HFF-Myc (cell line): ENCODE data around the gene ADAMTS12.

Experiments
- DNase-seq: peaks from one replicate; pipeline ENCODE4 v3.0.0-alpha.2; 2011; ENCODE audit warnings: low read depth; ENCODE audit errors: extremely low read depth
- H3K4me3 ChIP-seq: replicated peaks from 2 replicates; pipeline ENCODE4 v1.5.1; 2011; ENCODE audit warnings: low read depth, mild to moderate bottlenecking, control low read depth, low read length
- CTCF ChIP-seq: IDR thresholded peaks from 2 replicates; pipeline ENCODE4 v1.5.1; 2012; ENCODE audit warnings: mild to moderate bottlenecking, low read depth, low read length, control low read depth; ENCODE audit errors: missing control alignments

Gene ADAMTS12

GRCh38 chr5:33831041-33831440 lies 60.7 kb downstream of the ADAMTS12 start:
- DNase-seq: no peak
- TF ChIP-seq CTCF: no peak
- H3K4me3 ChIP-seq: no peak overlapping the region

GRCh38 chr5:33829430-33829829 lies 62.4 kb downstream of the ADAMTS12 start:
- H3K4me3 ChIP-seq: no peak overlapping the region
- DNase-seq: no peak
- TF ChIP-seq CTCF: no peak

- TF ChIP-seq CTCF: no peak
- no peak for DNase-seq
Observed at GRCh38 chr5:33828626-33829308, 63.0 kb downstream of the ADAMTS12 start.

GRCh38 chr5:33827885-33828284 lies 63.9 kb downstream of the ADAMTS12 start:
- H3K4me3 ChIP-seq: no peak overlapping the region
- no peak for DNase-seq
- TF ChIP-seq CTCF: no peak

More at GRCh38 chr5:33828626-33829308, 63.0 kb downstream of the ADAMTS12 start:
- no peak overlapping the region for H3K4me3 ChIP-seq

GRCh38 chr5:33827018-33827707 lies 64.6 kb downstream of the ADAMTS12 start:
- DNase-seq: no peak
- no peak overlapping the region for H3K4me3 ChIP-seq
- TF ChIP-seq CTCF: no peak

- H3K4me3 ChIP-seq: no peak overlapping the region
- no peak for TF ChIP-seq CTCF
- DNase-seq: no peak
Observed at GRCh38 chr5:33824516-33825195, 67.1 kb downstream of the ADAMTS12 start.
